Measurements from ENCODE around the gene RDH14.

RDH14 gene

DNA sequence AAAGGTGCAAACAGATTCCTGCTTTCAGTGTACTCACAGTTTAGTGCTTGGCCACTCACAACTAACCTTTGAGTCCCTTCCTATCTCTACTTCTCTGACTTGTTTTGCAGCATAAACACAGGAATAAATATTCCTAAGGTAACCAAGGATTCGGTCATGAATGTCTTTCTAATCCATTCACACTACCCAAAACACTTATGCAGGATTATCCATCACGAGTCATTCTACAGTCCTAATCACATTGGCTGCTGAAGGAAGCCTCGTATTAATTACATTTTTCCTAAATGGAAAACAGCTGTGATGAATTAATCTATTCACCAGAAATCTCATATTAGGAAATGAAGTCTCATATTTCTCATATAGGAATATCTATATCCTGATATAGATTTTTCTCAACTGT lies 16.3 kb downstream of the RDH14 start:
- H3K4me3 Mint-ChIP-seq, result no peak overlapping the region
- H3K36me3 Mint-ChIP-seq (ENCODE audit: low read depth), result peaks cover 9% of the 10 kb centered on the region
- no peak for DNase-seq
- peaks cover 16% of the 10 kb centered on the region for H3K4me1 Mint-ChIP-seq
- H3K27ac Mint-ChIP-seq, result no peak overlapping the region
- H3K9me3 Mint-ChIP-seq, result no peaks in the 10 kb centered on the region
- H3K27me3 Mint-ChIP-seq (ENCODE audit: low read depth, poor library complexity), result no peaks in the 10 kb centered on the region
- TF ChIP-seq, protein P1, sequence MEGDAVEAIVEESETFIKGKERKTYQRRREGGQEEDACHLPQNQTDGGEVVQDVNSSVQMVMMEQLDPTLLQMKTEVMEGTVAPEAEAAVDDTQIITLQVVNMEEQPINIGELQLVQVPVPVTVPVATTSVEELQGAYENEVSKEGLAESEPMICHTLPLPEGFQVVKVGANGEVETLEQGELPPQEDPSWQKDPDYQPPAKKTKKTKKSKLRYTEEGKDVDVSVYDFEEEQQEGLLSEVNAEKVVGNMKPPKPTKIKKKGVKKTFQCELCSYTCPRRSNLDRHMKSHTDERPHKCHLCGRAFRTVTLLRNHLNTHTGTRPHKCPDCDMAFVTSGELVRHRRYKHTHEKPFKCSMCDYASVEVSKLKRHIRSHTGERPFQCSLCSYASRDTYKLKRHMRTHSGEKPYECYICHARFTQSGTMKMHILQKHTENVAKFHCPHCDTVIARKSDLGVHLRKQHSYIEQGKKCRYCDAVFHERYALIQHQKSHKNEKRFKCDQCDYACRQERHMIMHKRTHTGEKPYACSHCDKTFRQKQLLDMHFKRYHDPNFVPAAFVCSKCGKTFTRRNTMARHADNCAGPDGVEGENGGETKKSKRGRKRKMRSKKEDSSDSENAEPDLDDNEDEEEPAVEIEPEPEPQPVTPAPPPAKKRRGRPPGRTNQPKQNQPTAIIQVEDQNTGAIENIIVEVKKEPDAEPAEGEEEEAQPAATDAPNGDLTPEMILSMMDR (IDR thresholded peaks at IDR 0.05), result no peak

GRCh38 chr2:18540872-18541271 lies 19.6 kb downstream of the RDH14 start:
- no peak for DNase-seq
- Mint-ChIP-seq H3K27ac (no peak overlapping the region), H3K4me1 (peaks cover 14% of the 10 kb centered on the region), H3K4me3 (no peak overlapping the region), H3K9me3 (no peaks in the 10 kb centered on the region), H3K27me3 (ENCODE audit: low read depth, poor library complexity) (no peaks in the 10 kb centered on the region), H3K36me3 (ENCODE audit: low read depth) (no peaks in the 10 kb centered on the region)
- TF ChIP-seq, protein P1 (IDR thresholded peaks at IDR 0.05), result no peak

DNA sequence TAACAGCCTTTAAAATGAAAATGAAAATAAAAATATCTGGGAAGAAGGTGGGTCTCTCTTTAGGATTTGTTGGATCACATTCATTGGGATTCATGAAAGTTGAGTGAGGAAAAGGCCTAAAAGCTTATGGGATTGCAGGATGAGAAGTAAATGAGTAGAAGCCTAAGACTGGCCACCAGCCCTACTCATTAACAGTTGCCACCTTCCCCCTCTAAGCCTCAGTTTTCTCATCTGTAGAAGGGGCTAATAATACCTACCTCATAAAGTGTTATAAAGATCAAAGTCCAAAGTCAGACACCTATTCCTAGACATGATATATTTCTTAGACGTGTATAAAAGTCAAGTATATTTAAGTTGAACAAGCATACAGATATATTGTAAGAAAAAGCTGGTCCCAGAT lies 23.8 kb downstream of the RDH14 start:
- Mint-ChIP-seq H3K4me1 (peaks cover 14% of the 10 kb centered on the region), H3K9me3 (no peaks in the 10 kb centered on the region), H3K27ac (no peak overlapping the region), H3K4me3 (no peak overlapping the region), H3K27me3 (ENCODE audit: low read depth, poor library complexity) (no peaks in the 10 kb centered on the region), H3K36me3 (ENCODE audit: low read depth) (no peaks in the 10 kb centered on the region)
- no peak for DNase-seq
- TF ChIP-seq, protein P1 (IDR thresholded peaks at IDR 0.05), result no peak

- DNase-seq, result no peak
- no peaks in the 10 kb centered on the region for H3K27me3 Mint-ChIP-seq (ENCODE audit: low read depth, poor library complexity)
- TF ChIP-seq, protein P1 (IDR thresholded peaks at IDR 0.05), result no peak
- H3K4me1 Mint-ChIP-seq, result peaks cover 14% of the 10 kb centered on the region
- H3K4me3 Mint-ChIP-seq, result peak overlapping the region; percentile 54
- no peak overlapping the region for H3K27ac Mint-ChIP-seq
- H3K9me3 Mint-ChIP-seq, result no peaks in the 10 kb centered on the region
- no peaks in the 10 kb centered on the region for H3K36me3 Mint-ChIP-seq (ENCODE audit: low read depth)
Observed at GRCh38 chr2:18536100-18536499, 24.4 kb downstream of the RDH14 start.

- Mint-ChIP-seq H3K27ac (no peak overlapping the region), H3K9me3 (no peaks in the 10 kb centered on the region), H3K4me1 (peaks cover 7% of the 10 kb centered on the region), H3K4me3 (no peak overlapping the region), H3K27me3 (ENCODE audit: low read depth, poor library complexity) (peaks cover 6% of the 10 kb centered on the region), H3K36me3 (ENCODE audit: low read depth) (no peaks in the 10 kb centered on the region)
- TF ChIP-seq, protein P1 (IDR thresholded peaks at IDR 0.05), result no peak
- no peak for DNase-seq
Observed at GRCh38 chr2:18531194-18531593, 29.3 kb downstream of the RDH14 start.

DNA sequence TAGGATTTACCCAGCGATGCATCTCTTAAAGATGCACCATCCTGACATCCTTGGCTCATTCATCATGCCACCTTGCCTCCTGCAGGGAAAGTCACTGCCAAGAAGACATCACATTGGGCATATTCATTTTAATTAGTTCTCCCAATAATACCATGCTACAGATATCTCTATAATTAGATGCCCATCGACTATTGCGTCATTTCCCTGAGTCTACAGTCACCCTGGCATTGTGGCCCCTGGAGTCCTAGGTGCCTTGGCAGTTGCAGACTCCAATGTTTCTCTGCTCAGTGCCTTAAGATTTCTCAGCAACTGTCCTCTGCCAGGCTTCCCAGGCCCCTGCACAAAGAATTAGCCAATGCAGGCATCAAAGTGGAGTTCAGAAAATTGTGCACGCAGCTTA lies 32.6 kb downstream of the RDH14 start:
- Mint-ChIP-seq H3K27me3 (ENCODE audit: low read depth, poor library complexity) (peaks cover 6% of the 10 kb centered on the region), H3K4me1 (peaks cover 5% of the 10 kb centered on the region), H3K36me3 (ENCODE audit: low read depth) (no peaks in the 10 kb centered on the region), H3K4me3 (no peak overlapping the region), H3K27ac (no peak overlapping the region), H3K9me3 (no peaks in the 10 kb centered on the region)
- TF ChIP-seq, protein P1 (IDR thresholded peaks at IDR 0.05), result no peak
- no peak for DNase-seq
